GM21825 (cell line): ENCODE data around the gene CHRM1.

ENCODE experiments used
- ATAC-seq: cut with Tn5 transposase; IDR thresholded peaks from one replicate; pipeline ENCODE4 v1.9.1; 2021; ENCODE audit warnings: mild to moderate bottlenecking, moderate library complexity; ENCODE audit not compliant: unreplicated experiment

Gene CHRM1

DNA sequence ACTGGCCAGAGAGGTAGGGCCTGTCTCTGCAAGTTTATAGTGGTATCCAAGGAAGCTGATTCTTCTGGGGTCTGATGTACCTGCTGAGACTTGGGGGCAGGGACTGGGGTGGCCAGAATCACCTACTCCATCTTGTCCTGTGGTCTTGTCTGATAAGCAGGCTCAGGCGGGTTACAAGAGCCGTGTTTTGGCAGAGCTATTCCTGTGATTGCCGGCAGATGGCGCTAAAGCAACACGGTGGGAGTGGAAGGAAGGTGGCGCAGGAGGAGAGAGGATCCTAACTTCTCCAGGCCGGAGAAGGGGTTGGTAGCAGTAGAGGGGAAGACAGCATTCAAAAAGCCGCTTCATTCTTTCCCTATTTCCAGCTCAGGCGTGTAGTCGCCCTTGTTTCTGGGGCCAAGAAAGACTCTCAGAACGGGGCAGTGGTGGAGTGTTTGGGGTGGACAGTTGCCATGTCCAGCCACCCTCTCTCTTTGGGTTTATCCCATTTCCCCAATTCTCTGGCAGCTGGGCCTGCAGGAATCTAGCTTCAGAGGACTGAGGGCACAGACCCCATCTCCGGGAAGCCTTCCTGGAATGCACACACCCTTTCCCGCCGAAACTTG, 15.1 kb downstream of the CHRM1 start:
- ATAC-seq: peak; percentile 55

GRCh38 chr11:62905296-62905695, 15.9 kb downstream of the CHRM1 start:
- no peak for ATAC-seq

DNA sequence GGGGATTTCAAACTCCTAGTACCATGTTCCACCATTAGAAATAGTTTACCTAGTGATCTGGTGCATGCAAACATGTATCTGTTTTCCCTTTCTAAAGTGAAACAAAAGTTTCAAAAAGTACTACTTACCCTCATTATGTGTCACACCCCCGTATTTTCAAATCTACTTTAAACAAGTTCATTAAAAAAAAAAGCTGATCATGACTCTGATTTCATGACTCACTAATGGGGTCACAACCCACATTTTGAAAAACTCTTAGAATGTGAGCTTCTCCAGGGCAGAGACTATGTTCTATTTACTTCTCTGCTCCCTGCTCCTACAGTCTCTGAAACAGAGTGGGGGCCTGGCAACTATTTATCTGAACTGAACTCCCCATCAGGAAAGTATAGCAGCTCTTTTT, 18.2 kb downstream of the CHRM1 start:
- no peak for ATAC-seq

DNA sequence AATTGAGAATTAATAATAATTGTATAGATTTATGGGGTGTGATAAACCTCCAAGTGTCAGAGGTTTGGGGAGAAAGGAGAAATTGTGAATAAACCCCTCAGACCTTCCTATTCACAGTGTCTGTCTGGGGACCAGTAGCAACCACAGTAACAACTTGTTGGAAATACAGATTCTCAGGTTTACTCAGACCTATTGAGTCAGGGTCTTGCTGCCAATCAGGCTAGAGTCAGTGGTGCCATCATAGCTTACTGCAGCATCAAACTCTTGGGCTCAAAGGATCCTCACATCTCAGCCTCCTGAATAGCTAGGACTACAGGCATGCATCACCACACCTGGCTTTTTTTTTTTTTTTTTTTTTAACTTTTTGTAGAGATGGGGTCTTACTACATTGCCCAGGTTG, 23.1 kb downstream of the CHRM1 start:
- no peak for ATAC-seq

GRCh38 chr11:62897311-62897710, 23.9 kb downstream of the CHRM1 start:
- ATAC-seq: no peak

- no peak for ATAC-seq
Observed at GRCh38 chr11:62896049-62896448, 25.1 kb downstream of the CHRM1 start.

- ATAC-seq: no peak
Observed at GRCh38 chr11:62895501-62895900, 25.7 kb downstream of the CHRM1 start.

- ATAC-seq: no peak
Observed at GRCh38 chr11:62892077-62892922, 28.9 kb downstream of the CHRM1 start.

GRCh38 chr11:62889484-62890437, 31.4 kb downstream of the CHRM1 start:
- no peak for ATAC-seq

DNA sequence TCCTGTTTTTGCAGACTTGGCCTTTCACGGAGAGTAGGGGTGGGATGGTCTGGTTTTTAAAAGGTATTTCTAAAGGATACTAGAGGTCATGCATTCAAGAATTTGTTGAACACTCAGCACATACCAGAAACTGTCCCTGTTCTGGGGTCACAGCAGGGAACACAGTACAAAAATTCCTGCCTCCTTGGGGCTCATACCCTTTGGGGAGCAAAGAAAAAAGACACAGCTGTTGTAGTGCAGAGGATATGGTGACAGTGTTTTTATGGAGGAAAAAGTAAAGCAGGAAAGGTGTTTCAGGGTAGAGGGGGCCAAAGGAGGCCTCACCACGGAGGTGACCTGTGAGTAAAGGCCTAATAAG, 32.1 kb downstream of the CHRM1 start:
- ATAC-seq: no peak

DNA sequence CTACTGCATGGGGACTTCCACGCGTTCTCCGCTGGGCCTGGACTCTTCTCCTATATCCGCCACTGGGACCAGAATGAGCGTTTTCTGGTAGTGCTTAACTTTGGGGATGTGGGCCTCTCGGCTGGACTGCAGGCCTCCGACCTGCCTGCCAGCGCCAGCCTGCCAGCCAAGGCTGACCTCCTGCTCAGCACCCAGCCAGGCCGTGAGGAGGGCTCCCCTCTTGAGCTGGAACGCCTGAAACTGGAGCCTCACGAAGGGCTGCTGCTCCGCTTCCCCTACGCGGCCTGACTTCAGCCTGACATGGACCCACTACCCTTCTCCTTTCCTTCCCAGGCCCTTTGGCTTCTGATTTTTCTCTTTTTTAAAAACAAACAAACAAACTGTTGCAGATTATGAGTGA, 32.8 kb downstream of the CHRM1 start:
- ATAC-seq: no peak

- ATAC-seq: no peak
Observed at GRCh38 chr11:62885137-62885750, 35.9 kb downstream of the CHRM1 start.

DNA sequence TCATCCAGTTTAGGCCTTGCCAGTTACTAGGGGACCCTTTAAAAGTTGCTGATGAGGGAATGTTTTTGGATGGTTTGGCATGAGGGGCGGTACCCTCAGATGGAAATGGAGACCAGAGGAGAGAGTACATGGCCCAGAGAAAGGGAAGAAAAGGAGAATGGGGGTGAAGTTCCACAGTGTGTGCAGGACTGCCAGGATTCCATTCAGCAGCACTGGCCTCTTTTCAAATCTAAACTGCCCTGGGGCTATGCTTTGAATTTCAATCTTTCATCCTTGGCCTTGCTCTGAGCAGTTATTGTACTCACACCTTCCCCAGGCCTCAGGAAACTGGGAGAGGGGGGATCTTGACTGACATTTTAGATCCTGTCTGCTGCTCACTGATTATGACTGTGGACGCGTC, 37.5 kb downstream of the CHRM1 start:
- no peak for ATAC-seq

DNA sequence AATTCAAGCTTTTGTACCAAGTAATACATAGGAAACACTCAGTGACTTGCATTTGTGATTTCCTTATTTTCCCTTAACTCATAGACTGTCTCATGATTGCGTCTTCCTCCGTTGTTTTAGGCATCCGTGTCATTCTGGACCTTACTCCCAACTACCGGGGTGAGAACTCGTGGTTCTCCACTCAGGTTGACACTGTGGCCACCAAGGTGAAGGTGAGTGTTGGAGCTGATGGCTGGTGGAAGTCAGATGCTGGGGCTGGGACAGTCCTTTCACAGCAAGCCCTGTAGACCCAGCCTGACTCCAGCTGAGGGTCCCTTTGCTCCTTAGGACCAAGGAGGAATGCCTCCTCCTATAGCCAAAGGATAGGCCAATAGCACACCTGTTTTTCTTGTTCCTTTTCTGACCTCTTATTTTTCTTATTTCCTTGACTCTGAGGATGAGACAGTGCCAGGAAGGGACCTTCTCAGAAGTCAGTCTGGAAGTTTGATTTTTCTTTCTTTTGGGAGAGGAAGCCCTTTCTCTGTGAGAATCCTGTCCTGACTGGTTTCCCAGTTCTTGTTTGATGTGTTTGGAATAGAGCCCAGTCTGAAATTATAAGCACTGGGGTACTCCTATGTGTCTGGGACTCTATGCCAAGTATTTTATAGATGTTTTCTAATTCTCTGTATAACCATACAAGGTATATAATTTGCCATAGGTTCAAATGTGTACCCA, 38.2 kb downstream of the CHRM1 start:
- ATAC-seq: no peak

- no peak for ATAC-seq
Observed at GRCh38 chr11:62882431-62882749, 38.8 kb downstream of the CHRM1 start.

GRCh38 chr11:62881579-62882430, 39.4 kb downstream of the CHRM1 start:
- peak; percentile 43 for ATAC-seq

DNA sequence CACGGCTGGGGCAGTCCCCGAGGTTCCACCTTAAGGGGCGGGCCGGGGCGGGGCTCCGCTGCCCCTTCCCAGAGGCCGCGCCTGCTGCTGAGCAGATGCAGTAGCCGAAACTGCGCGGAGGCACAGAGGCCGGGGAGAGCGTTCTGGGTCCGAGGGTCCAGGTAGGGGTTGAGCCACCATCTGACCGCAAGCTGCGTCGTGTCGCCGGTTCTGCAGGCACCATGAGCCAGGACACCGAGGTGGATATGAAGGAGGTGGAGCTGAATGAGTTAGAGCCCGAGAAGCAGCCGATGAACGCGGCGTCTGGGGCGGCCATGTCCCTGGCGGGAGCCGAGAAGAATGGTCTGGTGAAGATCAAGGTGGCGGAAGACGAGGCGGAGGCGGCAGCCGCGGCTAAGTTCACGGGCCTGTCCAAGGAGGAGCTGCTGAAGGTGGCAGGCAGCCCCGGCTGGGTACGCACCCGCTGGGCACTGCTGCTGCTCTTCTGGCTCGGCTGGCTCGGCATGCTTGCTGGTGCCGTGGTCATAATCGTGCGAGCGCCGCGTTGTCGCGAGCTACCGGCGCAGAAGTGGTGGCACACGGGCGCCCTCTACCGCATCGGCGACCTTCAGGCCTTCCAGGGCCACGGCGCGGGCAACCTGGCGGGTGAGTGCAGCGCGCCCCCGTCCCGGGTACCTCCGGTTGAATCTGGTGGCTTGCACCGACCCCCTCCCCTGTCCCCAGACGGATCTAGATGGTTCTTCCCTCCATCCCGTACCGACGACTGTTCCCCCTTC, 40.2 kb downstream of the CHRM1 start, which contains the start of gene SLC3A2:
Gene SLC3A2, plus strand, starts transcription at position 94 of the 776 bp plus-strand sequence. Its CDS starts 128 bp downstream, at position 222.
- peak; percentile 61 for ATAC-seq

DNA sequence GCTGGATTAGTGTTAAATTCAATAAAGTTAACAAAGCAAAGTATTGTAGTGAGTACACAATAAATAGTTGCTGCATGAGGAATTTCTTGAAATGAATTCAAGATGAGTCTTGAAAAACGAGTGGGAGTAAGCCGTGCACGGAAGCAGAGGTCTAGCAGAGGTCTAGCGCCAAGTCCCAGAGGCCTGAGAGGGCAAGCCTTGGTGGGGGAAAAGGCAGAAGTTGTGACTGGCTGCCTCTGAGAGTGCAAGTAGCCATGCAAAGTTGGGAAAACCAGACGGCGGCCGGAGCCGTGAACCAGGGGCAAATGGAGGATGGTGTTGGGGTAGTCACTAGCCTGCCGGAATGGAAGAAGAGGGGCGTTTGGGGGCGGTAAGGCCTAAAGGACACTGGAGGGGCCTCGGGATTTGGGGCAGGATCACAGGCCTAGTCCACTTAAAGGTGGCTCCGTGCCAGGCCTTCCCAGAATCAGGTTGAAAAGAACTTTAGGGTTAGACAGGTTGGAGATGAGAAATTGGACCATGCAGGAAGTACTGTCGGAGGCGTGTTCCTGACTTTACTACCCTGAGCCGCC, 40.8 kb downstream of the CHRM1 start:
- peak; percentile 29 for ATAC-seq
